SK-N-MC (cell line): ENCODE results near the gene DOCK8.

ENCODE experiments used
- EZH2 ChIP-seq: fragments of 200-600 bp; sonication (generic); IDR thresholded peaks from one replicate; pipeline ENCODE4 v1.6.1; 2017; ENCODE audit warnings: antibody characterized with exemption
- POLR2AphosphoS5 ChIP-seq: IDR thresholded peaks from 2 replicates; pipeline ENCODE4 v1.6.1; 2012; ENCODE audit warnings: mild to moderate bottlenecking, low read depth, low read length, borderline replicate concordance

- TF ChIP-seq EZH2 (no peak), POLR2AphosphoS5 (no peak)
These were observed 186.6 kb downstream of the DOCK8 start for GRCh38 chr9:401223-401622.
